Gastrocnemius medialis (tissue), 4 donors: ENCODE data around the gene CCDC91. TPM values are rescaled to one million over a fixed set of nuclear protein-coding genes. Genes with fewer than 3 reads are reported as not detected.

Experiments used
- ATAC-seq, 2 donors: fragments of 150-250 bp; one replicate each; pipeline ENCODE4 v1.9.1; 2016
- DNase-seq, 2 donors: peaks; one replicate each; pipeline ENCODE4 v3.0.0-alpha.2; 2019
- H3K27ac ChIP-seq, 4 donors: fragments of 200-600 bp; sonication (generic); 1 replicate in 1 of 4; 2 replicates in 3 of 4; pipeline ENCODE4 v1.5.1; 2016 to 2018; ENCODE audit warnings: mild to moderate bottlenecking in 2 of 4, moderate library complexity in 1 of 4
- H3K27me3 ChIP-seq, 3 donors: fragments of 200-600 bp; sonication (generic) in 2 of 3; 1 replicate in 1 of 3; 2 replicates in 2 of 3; pipeline versions ENCODE4 v1.5.1 to v1.6.0; 2016 to 2019; ENCODE audit warnings: mild to moderate bottlenecking in 1 of 3, moderate library complexity in 1 of 3
- H3K36me3 ChIP-seq, 2 donors: fragments of 200-600 bp; sonication (generic) in 1 of 2; one replicate each; pipeline ENCODE4 v1.5.1; 2017 to 2018
- H3K4me1 ChIP-seq, 2 donors: fragments of 200-600 bp; sonication (generic) in 1 of 2; one replicate each; pipeline ENCODE4 v1.5.1; 2016 to 2017; ENCODE audit warnings: mild to moderate bottlenecking in 2 of 2
- H3K4me3 ChIP-seq, 4 donors: fragments of 200-600 bp; sonication (generic) in 3 of 4; 1 replicate in 1 of 4; 2 replicates in 3 of 4; pipeline ENCODE4 v1.5.1; 2016 to 2019; ENCODE audit warnings: mild to moderate bottlenecking in 2 of 4
- H3K9me3 ChIP-seq, 3 donors: fragments of 200-600 bp; sonication (generic) in 2 of 3; 1 replicate in 1 of 3; 2 replicates in 2 of 3; pipeline ENCODE4 v1.5.1; 2016 to 2019
- CTCF ChIP-seq, 5 experiments: fragments of 450-650 bp in 3 of 5; fragments of 200-600 bp in 2 of 5; sonication (generic) in 2 of 5; IDR thresholded peaks in 4 of 5; conservative IDR thresholded peaks in 1 of 5; 1 replicate in 4 of 5; 2 replicates in 1 of 5; pipeline ENCODE4 v1.5.1; 2016 to 2019; ENCODE audit warnings: antibody characterized with exemption in 5 of 5, mild to moderate bottlenecking in 3 of 5, moderate library complexity in 3 of 5
- POLR2A ChIP-seq, 2 donors: fragments of 450-650 bp; IDR thresholded peaks; one replicate each; pipeline ENCODE4 v1.6.1; 2017; ENCODE audit warnings: antibody characterized with exemption in 2 of 2, mild to moderate bottlenecking in 2 of 2, moderate library complexity in 2 of 2
- in situ Hi-C, 4 donors: fragments of 200-750 bp; cut with MboI; loops; one replicate each; pipeline versions ENCODE4 v1.15.0 to v1.8.0; 2017; ENCODE audit warnings: low sequenced_read_pairs in 4 of 4
- intact Hi-C: fragments of 100-400 bp; cut with DNase I; formaldehyde crosslinking; loops from one replicate; pipeline ENCODE4 v1.15.1; 2023; ENCODE audit warnings: low total_unique reads
- total RNA-seq, 4 donors: library from RNA; depleted of rRNA; stranded (reverse); fragments of >200 nt; gene quantifications; one replicate each; pipeline versions ENCODE4 v1.1.0 to v1.2.3, GENCODE V29; 2016

The CCDC91 gene
- total RNA-seq, 4 donors from 2014 or later = 22.3 to 50.6 (median 36.6) TPM

- Histone ChIP-seq H3K27me3 (no peaks in the 10 kb centered on the region), H3K36me3 (no peaks in the 10 kb centered on the region), H3K27ac (no peak overlapping the region), H3K9me3 (no peaks in the 10 kb centered on the region), H3K4me3 (no peak overlapping the region), H3K4me1 (no peaks in the 10 kb centered on the region)
- in situ Hi-C loops = no loop called here
- ATAC-seq (no peak), DNase-seq (no peak)
- TF ChIP-seq POLR2A (IDR thresholded peaks at IDR 0.05) = no peak
- TF ChIP-seq CTCF (IDR thresholded peaks at IDR 0.05 in 4 of 5, conservative IDR thresholded peaks at IDR 0.05 in 1 of 5) = no peak
- intact Hi-C loops = no loop called here
Measured at GRCh38 chr12:28543021-28543890, 353.0 kb downstream of the CCDC91 start.

GRCh38 chr12:28550757-28551704, 360.8 kb downstream of the CCDC91 start:
- Histone ChIP-seq H3K27ac (peak overlapping the region; percentile 15 to 63 (median 45)), H3K4me3 (no peak overlapping the region), H3K9me3 (no peaks in the 10 kb centered on the region), H3K4me1 (peaks cover 0 to 2% of the 10 kb centered on the region in 2 donors), H3K27me3 (no peaks in the 10 kb centered on the region), H3K36me3 (no peaks in the 10 kb centered on the region)
- in situ Hi-C loops (no loop called here), intact Hi-C loops (no loop called here)
- TF ChIP-seq POLR2A (IDR thresholded peaks at IDR 0.05) (no peak), CTCF (IDR thresholded peaks at IDR 0.05 in 4 of 5, conservative IDR thresholded peaks at IDR 0.05 in 1 of 5) (no peak)
- peak; percentile 83 to 86 for ATAC-seq
- no peak for DNase-seq

- ATAC-seq = no peak
- Histone ChIP-seq H3K4me3 (no peak overlapping the region), H3K36me3 (no peaks in the 10 kb centered on the region), H3K27me3 (no peaks in the 10 kb centered on the region), H3K27ac (no peak overlapping the region), H3K4me1 (peaks cover 0 to 2% of the 10 kb centered on the region in 2 donors), H3K9me3 (no peaks in the 10 kb centered on the region)
- in situ Hi-C loops = no loop called here
- intact Hi-C loops = no loop called here
- TF ChIP-seq CTCF (IDR thresholded peaks at IDR 0.05 in 4 of 5, conservative IDR thresholded peaks at IDR 0.05 in 1 of 5) = no peak
- no peak for TF ChIP-seq POLR2A (IDR thresholded peaks at IDR 0.05)
- no peak for DNase-seq
Measured at GRCh38 chr12:28552251-28552970, 362.2 kb downstream of the CCDC91 start.

GRCh38 chr12:28555748-28556147, 365.5 kb downstream of the CCDC91 start:
- H3K36me3 ChIP-seq = no peaks in the 10 kb centered on the region
- no peak overlapping the region for H3K4me3 ChIP-seq
- ATAC-seq (no peak), DNase-seq (no peak)
- in situ Hi-C loops (no loop called here), intact Hi-C loops (no loop called here)
- H3K27ac ChIP-seq = no peak overlapping the region
- H3K27me3 ChIP-seq = no peaks in the 10 kb centered on the region
- peaks cover 0 to 2% of the 10 kb centered on the region in 2 donors for H3K4me1 ChIP-seq
- TF ChIP-seq POLR2A (IDR thresholded peaks at IDR 0.05) (no peak), CTCF (IDR thresholded peaks at IDR 0.05 in 4 of 5, conservative IDR thresholded peaks at IDR 0.05 in 1 of 5) (no peak)
- no peaks in the 10 kb centered on the region for H3K9me3 ChIP-seq
